ENCODE measurements around the gene FCGR2B.
"Not testable (repeated sequence)": the region's sequence is repeated elsewhere in the genome, so short reads cannot be mapped to it uniquely, and the experiment has no call there.

DNA sequence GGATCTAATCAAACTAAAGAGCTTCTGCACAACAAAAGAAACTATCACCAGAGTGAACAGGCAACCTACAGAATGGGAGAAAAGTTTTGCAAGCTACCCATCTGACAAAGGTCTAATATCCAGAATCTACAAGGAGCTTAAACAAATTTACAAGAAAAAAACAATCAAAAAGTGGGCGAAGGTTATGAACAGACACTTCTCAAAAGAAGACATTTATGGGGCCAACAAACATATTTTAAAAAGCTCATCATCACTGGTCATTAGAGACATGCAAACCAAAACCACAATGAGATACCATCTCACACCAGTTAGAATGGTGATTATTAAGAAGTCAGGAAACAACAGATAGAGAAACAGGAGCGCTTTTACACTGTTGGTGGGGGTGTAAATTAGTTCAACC, 35.4 kb downstream of the FCGR2B start:
- TF ChIP-seq EZH2 (IDR thresholded peaks at IDR 0.05; ENCODE audit: borderline replicate concordance, low read depth, low read length, severe bottlenecking); CTCF (IDR thresholded peaks at IDR 0.05; ENCODE audit: extremely low read depth in 1 of 2, insufficient read depth in 1 of 2, low read depth in 1 of 2, low read length in 2 of 2); POLR2A (IDR thresholded peaks at IDR 0.05; ENCODE audit: low read depth, low read length); POLR2AphosphoS5 (IDR thresholded peaks at IDR 0.05; ENCODE audit: insufficient read depth, low read depth, low read length); MAX (IDR thresholded peaks at IDR 0.05; ENCODE audit: insufficient read depth, insufficient read length); MYC (IDR thresholded peaks at IDR 0.05; ENCODE audit: low read depth, low read length): not testable (repeated sequence)

All from endothelial cell of umbilical vein (primary cell).